HEK293T (cell line): ENCODE results near the gene GALNS.

Experiments
- BHLHE40 ChIP-seq: fragments of 450-650 bp; IDR thresholded peaks from 2 replicates; pipeline ENCODE4 v1.6.1; 2016; ENCODE audit warnings: mild to moderate bottlenecking, moderate library complexity, borderline replicate concordance
- ELF4 ChIP-seq: fragments of 450-650 bp; IDR thresholded peaks from 2 replicates; pipeline ENCODE4 v1.6.1; 2017; ENCODE audit warnings: antibody characterized with exemption
- FOXA1 ChIP-seq: fragments of 450-650 bp; IDR thresholded peaks from 2 replicates; pipeline ENCODE4 v1.6.1; 2016; ENCODE audit warnings: mild to moderate bottlenecking
- HDGF ChIP-seq: fragments of 450-650 bp; IDR thresholded peaks from 2 replicates; pipeline ENCODE4 v1.6.1; 2017; ENCODE audit warnings: antibody characterized with exemption, borderline replicate concordance
- SP1 ChIP-seq: fragments of 450-650 bp; IDR thresholded peaks from 2 replicates; pipeline ENCODE4 v1.6.1; 2017
- TARDBP ChIP-seq: fragments of 450-650 bp; IDR thresholded peaks from 2 replicates; pipeline ENCODE4 v1.6.1; 2016
- ZNF384 ChIP-seq: fragments of 450-650 bp; IDR thresholded peaks from 2 replicates; pipeline ENCODE4 v1.6.1; 2016
- TF ChIP-seq, protein P1 (sequence below): fragments of 450-650 bp; IDR thresholded peaks from 2 replicates; pipeline ENCODE4 v1.6.1; 2016

- TF ChIP-seq BHLHE40 = no peak
- no peak for TF ChIP-seq SP1
- TF ChIP-seq HDGF = no peak
- TF ChIP-seq ZNF384 = no peak
- no peak for TF ChIP-seq TARDBP
- TF ChIP-seq, protein P1, sequence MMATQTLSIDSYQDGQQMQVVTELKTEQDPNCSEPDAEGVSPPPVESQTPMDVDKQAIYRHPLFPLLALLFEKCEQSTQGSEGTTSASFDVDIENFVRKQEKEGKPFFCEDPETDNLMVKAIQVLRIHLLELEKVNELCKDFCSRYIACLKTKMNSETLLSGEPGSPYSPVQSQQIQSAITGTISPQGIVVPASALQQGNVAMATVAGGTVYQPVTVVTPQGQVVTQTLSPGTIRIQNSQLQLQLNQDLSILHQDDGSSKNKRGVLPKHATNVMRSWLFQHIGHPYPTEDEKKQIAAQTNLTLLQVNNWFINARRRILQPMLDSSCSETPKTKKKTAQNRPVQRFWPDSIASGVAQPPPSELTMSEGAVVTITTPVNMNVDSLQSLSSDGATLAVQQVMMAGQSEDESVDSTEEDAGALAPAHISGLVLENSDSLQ = no peak
- TF ChIP-seq FOXA1 = no peak
- TF ChIP-seq ELF4 = no peak
Observed at GRCh38 chr16:88784856-88785105, 72.0 kb downstream of the GALNS start.
